ENCODE measurements around the gene MYCN. TPM values are rescaled to one million over a fixed set of nuclear protein-coding genes. Genes with fewer than 3 reads are reported as not detected.
A peak's percentile ranks its signal among the peaks of the same experiment; 100 is the strongest.

Gene MYCN
- total RNA-seq, 3 donors from 2014 or later, result 0.40 to 0.60 (median 0.40) TPM

DNA sequence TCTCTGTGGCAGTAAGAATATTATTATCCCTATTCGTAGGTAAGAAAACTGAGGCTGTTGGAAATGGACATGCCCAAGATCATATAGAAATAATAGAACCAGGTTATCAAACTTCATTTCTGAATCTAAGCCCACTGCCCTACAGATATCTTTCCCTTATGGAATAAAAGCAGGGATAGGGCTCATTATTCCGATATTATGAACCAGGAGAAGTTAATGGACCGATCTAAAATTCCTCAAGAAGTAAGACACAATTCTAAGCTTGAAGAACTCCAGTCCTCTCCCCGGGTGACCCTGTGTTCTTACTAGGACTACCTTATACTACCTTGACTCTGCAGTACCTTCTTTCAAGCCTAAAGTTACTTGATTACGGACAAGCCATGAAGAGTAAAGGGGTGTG is 8.4 kb upstream of the MYCN start:
- H3K4me1 Mint-ChIP-seq (ENCODE audit: low read depth), result no peaks in the 10 kb centered on the region
- H3K36me3 Mint-ChIP-seq (ENCODE audit: insufficient read depth), result no peaks in the 10 kb centered on the region
- peaks cover 12% of the 10 kb centered on the region for H3K27me3 Mint-ChIP-seq (ENCODE audit: low read depth)
- no peak for ATAC-seq
- H3K4me3 Mint-ChIP-seq, result no peak overlapping the region
- no peak for DNase-seq
- no peaks in the 10 kb centered on the region for H3K9me3 Mint-ChIP-seq

GRCh38 chr2:15932394-15933183 is 7.8 kb upstream of the MYCN start:
- no peak for DNase-seq
- Mint-ChIP-seq H3K27me3 (ENCODE audit: low read depth) (peaks cover 16% of the 10 kb centered on the region), H3K4me3 (no peak overlapping the region), H3K4me1 (ENCODE audit: low read depth) (no peaks in the 10 kb centered on the region), H3K36me3 (ENCODE audit: insufficient read depth) (no peaks in the 10 kb centered on the region), H3K9me3 (no peaks in the 10 kb centered on the region)
- ATAC-seq, result no peak

GRCh38 chr2:15933184-15933845 is 7.0 kb upstream of the MYCN start:
- Mint-ChIP-seq H3K36me3 (ENCODE audit: insufficient read depth) (no peaks in the 10 kb centered on the region), H3K4me3 (no peak overlapping the region), H3K27me3 (ENCODE audit: low read depth) (peaks cover 24% of the 10 kb centered on the region), H3K4me1 (ENCODE audit: low read depth) (no peaks in the 10 kb centered on the region), H3K9me3 (no peaks in the 10 kb centered on the region)
- DNase-seq (no peak), ATAC-seq (no peak)

DNA sequence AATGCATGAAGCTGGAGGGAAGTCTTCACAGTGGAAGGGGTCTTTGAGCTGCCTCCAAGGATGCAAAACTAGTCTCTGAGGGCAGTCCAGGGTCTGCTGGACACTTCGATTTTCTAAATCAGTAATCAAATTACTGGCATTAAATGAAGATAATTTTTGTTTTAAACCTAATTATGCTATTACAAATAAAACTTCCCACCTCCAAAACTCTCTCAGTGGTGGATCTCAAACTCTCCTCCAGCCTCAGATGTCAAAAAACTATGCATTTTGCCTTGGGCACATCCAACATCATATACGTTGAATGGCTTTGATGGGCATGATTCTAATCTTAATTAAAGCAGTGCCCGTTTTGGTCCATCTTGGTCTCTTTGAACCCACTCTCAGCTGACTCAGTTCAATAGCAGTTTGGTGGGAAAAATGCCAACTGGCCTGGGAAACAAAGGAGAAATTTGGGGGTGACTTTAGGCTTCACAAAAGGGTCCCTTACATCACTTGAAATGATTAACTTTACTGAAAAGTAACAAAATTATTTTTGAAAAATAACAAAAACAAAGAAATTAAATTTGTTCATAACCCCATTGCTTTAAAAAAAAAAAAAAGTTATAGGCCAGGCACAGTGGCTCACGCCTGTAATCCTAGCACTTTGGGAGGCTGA is 5.9 kb upstream of the MYCN start:
- peaks cover 4% of the 10 kb centered on the region for H3K4me1 Mint-ChIP-seq (ENCODE audit: low read depth)
- ATAC-seq (no peak), DNase-seq (no peak)
- H3K27me3 Mint-ChIP-seq (ENCODE audit: low read depth), result peaks cover 35% of the 10 kb centered on the region
- no peak overlapping the region for H3K4me3 Mint-ChIP-seq
- H3K36me3 Mint-ChIP-seq (ENCODE audit: insufficient read depth), result no peaks in the 10 kb centered on the region
- H3K9me3 Mint-ChIP-seq, result no peaks in the 10 kb centered on the region

- Mint-ChIP-seq H3K27me3 (ENCODE audit: low read depth) (peaks cover 39% of the 10 kb centered on the region), H3K4me3 (no peak overlapping the region), H3K4me1 (ENCODE audit: low read depth) (peaks cover 8% of the 10 kb centered on the region), H3K36me3 (ENCODE audit: insufficient read depth) (no peaks in the 10 kb centered on the region), H3K9me3 (no peaks in the 10 kb centered on the region)
- DNase-seq, result no peak
- no peak for ATAC-seq
Observed at GRCh38 chr2:15935189-15935588, 5.2 kb upstream of the MYCN start.

- Mint-ChIP-seq H3K27me3 (ENCODE audit: low read depth) (peaks cover 39% of the 10 kb centered on the region), H3K4me3 (no peak overlapping the region), H3K9me3 (no peaks in the 10 kb centered on the region), H3K36me3 (ENCODE audit: insufficient read depth) (no peaks in the 10 kb centered on the region), H3K4me1 (ENCODE audit: low read depth) (peaks cover 8% of the 10 kb centered on the region)
- DNase-seq (no peak), ATAC-seq (no peak)
Observed at GRCh38 chr2:15935675-15936074, 4.7 kb upstream of the MYCN start.

DNA sequence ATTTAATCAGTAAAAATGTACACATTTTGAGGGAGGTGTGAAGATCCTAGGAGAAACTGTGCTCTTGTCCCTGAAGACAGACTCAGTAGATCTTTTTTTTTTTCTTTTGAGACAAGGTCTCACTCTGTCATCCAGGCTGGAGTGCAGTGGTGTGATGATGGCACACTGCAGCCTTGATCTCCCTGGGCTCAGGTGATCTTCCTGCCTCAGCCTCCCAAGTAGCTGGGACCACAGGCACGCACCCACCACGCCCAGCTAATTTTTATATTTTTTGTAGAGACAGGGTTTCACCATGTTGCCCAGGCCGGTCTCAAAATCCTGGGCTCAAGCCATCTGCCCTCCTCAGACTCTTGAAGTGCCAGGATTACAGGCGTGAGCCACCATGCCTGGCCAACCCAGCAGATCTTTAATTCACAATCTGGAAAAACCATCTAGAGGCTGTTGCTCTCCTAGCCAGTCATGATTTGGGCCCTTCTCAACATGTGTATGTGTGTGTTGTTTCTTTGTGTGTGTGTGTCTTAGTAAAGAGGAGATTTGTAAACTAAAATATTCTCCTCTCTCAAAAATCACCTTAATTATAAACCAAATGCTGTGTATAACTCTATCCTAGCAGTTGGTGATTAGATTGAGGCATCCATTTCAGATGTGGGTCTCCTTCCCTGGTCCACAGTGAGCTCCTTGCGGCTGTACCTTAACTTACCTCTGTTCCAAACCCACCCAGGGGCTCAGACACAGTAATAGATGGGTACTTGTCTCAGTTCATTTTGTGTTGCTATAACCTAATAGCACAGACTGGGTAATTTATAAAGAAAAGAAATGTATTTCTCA is 3.9 kb upstream of the MYCN start:
- DNase-seq (no peak), ATAC-seq (no peak)
- H3K9me3 Mint-ChIP-seq, result no peaks in the 10 kb centered on the region
- no peaks in the 10 kb centered on the region for H3K36me3 Mint-ChIP-seq (ENCODE audit: insufficient read depth)
- H3K4me1 Mint-ChIP-seq (ENCODE audit: low read depth), result peaks cover 16% of the 10 kb centered on the region
- no peak overlapping the region for H3K4me3 Mint-ChIP-seq
- peaks cover 47% of the 10 kb centered on the region for H3K27me3 Mint-ChIP-seq (ENCODE audit: low read depth)

DNA sequence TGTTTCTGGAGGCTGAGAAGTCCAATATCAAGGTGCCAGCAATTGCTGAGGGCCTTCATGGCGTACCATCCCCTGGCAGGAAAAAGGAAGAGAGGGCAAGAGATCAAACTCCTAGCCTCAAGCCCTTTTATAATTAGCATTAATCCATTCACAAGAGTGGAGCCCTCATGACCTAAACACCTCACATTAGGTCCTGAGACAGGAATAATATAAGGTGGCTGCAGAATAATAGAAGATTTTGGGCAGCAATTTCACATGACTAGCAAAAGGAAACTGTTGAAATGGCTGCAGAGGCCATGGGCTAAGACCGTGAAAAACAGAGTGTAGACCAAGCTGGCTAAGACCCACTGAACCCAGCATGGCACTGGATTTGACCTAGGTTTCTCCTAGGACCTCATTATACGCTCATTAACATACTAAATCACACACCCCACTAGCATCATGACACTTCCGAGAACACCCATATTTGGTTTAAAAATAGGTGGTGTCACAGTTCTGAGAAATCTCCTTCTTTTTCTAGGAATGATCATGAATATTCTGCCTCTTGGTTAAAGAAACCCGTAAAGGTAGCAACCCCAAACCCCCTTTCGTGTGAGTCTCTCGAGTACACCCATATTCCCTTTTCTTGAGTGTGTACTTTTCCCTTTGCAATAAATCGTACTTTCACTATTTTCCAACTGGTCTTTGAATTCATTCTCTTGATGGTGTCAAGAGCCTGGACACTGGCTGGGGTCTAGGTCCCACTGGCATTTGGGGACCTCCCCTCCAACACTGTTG is 3.1 kb upstream of the MYCN start:
- Mint-ChIP-seq H3K4me1 (ENCODE audit: low read depth) (peaks cover 19% of the 10 kb centered on the region), H3K4me3 (no peak overlapping the region), H3K27me3 (ENCODE audit: low read depth) (peaks cover 47% of the 10 kb centered on the region), H3K36me3 (ENCODE audit: insufficient read depth) (no peaks in the 10 kb centered on the region), H3K9me3 (no peaks in the 10 kb centered on the region)
- DNase-seq (no peak), ATAC-seq (no peak)

GRCh38 chr2:15937882-15938802 is 2.2 kb upstream of the MYCN start:
- H3K36me3 Mint-ChIP-seq (ENCODE audit: insufficient read depth), result no peaks in the 10 kb centered on the region
- ATAC-seq, result no peak
- peaks cover 24% of the 10 kb centered on the region for H3K4me1 Mint-ChIP-seq (ENCODE audit: low read depth)
- peaks cover 50% of the 10 kb centered on the region for H3K27me3 Mint-ChIP-seq (ENCODE audit: low read depth)
- H3K9me3 Mint-ChIP-seq, result no peaks in the 10 kb centered on the region
- DNase-seq, result no peak
- H3K4me3 Mint-ChIP-seq, result no peak overlapping the region

DNA sequence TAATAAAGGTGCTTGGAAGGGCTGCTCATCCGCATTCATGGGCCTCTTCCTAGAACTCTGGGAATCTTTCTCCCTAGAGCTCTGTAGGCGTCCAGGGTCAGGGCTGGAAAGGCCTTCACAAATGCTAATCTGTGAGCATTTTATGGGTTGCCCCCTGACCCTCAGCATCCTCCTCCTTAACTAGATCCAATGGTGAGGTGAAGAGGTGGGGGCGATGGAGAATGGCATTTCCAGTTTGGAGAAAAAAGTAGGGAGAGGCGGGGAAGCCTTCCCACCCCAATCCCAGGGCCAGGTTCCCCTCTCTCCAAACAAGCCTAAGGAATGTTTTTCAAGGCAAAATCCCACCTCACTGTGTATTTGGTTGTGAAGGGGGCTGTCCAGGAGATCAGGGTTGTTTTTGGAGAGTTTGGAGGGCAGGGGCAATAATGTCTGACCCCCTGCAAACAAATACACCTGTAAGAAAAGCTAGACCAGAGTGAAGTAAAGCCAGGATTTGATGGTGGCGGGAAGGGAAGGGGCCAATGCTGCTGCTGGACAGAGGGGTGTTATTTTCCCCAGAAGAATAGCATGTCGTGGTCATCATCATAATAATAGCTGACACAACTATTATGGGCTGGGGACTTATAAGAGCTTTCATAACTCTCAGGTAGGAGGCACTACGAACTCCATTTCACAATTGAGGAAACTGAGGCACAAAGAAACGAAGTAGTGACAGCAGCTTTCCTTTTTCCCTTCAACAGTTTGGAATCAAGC is 1.4 kb upstream of the MYCN start:
- no peak for ATAC-seq
- H3K9me3 Mint-ChIP-seq, result no peaks in the 10 kb centered on the region
- peaks cover 33% of the 10 kb centered on the region for H3K4me1 Mint-ChIP-seq (ENCODE audit: low read depth)
- H3K4me3 Mint-ChIP-seq, result no peak overlapping the region
- peaks cover 57% of the 10 kb centered on the region for H3K27me3 Mint-ChIP-seq (ENCODE audit: low read depth)
- no peaks in the 10 kb centered on the region for H3K36me3 Mint-ChIP-seq (ENCODE audit: insufficient read depth)
- no peak for DNase-seq

DNA sequence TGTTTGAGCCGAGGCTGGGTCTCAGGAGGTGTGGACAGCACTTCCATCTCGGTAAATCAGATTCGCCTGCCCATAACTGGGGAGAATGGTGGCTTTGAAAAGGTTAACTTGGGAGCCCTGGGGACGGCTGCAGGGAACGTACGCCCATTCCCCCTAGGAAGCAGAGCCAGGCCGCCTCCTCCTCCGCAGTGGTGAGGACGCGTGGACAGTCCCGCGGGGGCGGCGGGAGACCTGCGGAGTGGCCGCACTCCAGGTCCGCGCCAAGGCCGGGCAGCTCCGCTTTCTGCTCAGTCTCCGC is 845 bp upstream of the MYCN start:
- H3K4me3 Mint-ChIP-seq, result peak overlapping the region; percentile 53
- DNase-seq (no peak), ATAC-seq (peak; percentile 53 to 56)
- peaks cover 57% of the 10 kb centered on the region for H3K27me3 Mint-ChIP-seq (ENCODE audit: low read depth)
- H3K4me1 Mint-ChIP-seq (ENCODE audit: low read depth), result peaks cover 37% of the 10 kb centered on the region
- H3K9me3 Mint-ChIP-seq, result no peaks in the 10 kb centered on the region
- H3K36me3 Mint-ChIP-seq (ENCODE audit: insufficient read depth), result no peaks in the 10 kb centered on the region

DNA sequence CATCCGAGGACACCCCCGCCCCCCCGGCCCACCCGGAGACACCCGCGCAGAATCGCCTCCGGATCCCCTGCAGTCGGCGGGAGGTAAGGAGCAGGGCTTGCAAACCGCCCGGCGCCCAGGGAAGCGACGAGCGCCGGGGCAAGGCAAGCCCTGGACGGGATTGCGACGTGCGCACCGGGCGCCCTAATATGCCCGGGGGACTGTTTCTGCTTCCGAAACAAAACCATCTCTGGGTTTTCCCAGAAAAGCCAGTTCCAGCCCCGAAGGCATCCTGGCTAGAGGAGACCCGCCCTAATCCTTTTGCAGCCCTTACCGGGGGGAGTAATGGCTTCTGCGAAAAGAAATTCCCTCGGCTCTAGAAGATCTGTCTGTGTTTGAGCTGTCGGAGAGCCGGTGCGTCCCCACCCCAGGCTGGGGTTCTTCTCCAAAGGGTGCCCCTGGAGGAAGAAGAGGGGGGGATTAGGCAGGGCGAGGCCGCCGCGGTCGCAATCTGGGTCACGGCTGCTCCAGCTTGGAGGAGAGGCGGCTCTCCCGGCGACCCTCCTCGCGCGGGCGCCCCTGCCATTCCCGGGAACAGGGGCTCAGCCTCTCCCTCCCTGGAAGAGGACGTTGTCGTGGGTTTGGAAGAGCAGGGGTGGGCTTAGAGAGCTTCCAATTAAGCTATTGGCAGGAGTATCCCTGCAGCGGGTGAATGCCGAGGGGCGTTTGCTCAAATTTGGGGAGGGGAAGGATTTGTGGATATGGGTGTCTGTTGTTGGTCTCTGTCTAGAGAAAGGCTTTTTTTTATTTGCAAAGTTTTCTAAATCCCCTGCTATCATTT is 521 bp downstream of the MYCN start:
- H3K27me3 Mint-ChIP-seq (ENCODE audit: low read depth), result peaks cover 57% of the 10 kb centered on the region
- no peaks in the 10 kb centered on the region for H3K36me3 Mint-ChIP-seq (ENCODE audit: insufficient read depth)

More for the DNA sequence above, 521 bp downstream of the MYCN start:
- DNase-seq (no peak), ATAC-seq (peak; percentile 11 to 20)
- peak overlapping the region; percentile 61 for H3K4me3 Mint-ChIP-seq
- peaks cover 37% of the 10 kb centered on the region for H3K4me1 Mint-ChIP-seq (ENCODE audit: low read depth)
- H3K9me3 Mint-ChIP-seq, result no peaks in the 10 kb centered on the region
